GM12891 (cell line): ENCODE results near the gene TFF1.

Experiments
- PAX5 ChIP-seq: IDR thresholded peaks from 2 replicates; pipeline ENCODE4 v1.6.1; 2011; ENCODE audit warnings: low read length, moderate library complexity, mild to moderate bottlenecking; ENCODE audit not compliant: insufficient read depth, severe bottlenecking
- POLR2A ChIP-seq: IDR thresholded peaks from 2 replicates; pipeline ENCODE4 v1.6.1; 2011; ENCODE audit warnings: low read depth, low read length, control low read depth
- POLR2AphosphoS5 ChIP-seq: IDR thresholded peaks from 2 replicates; pipeline ENCODE4 v1.6.1; 2011; ENCODE audit warnings: low read depth, low read length, control low read depth
- POU2F2 ChIP-seq: IDR thresholded peaks from 2 replicates; pipeline ENCODE4 v1.6.1; 2011; ENCODE audit warnings: low read depth, mild to moderate bottlenecking, control low read depth, low read length, moderate library complexity
- SPI1 ChIP-seq: IDR thresholded peaks from 2 replicates; pipeline ENCODE4 v1.6.1; 2011; ENCODE audit warnings: low read depth, low read length, control low read depth
- TAF1 ChIP-seq: IDR thresholded peaks from 2 replicates; pipeline ENCODE4 v1.6.1; 2011; ENCODE audit warnings: low read depth, low read length, control low read depth

GRCh38 chr21:42396799-42397745 lies 30.7 kb upstream of the TFF1 start:
- no peak for TF ChIP-seq POLR2A
- TF ChIP-seq POLR2AphosphoS5, result no peak
- TF ChIP-seq SPI1, result no peak
- TF ChIP-seq PAX5, result no peak
- TF ChIP-seq TAF1, result no peak
- TF ChIP-seq POU2F2, result no peak
